ENCODE data around the gene SELENOM. TPM values are rescaled to one million over a fixed set of nuclear protein-coding genes. Genes with fewer than 3 reads are reported as not detected.

Gene SELENOM
- total and polyA plus RNA-seq, 2 donors (not counting 1 experiment from before 2014, with no cell fraction given), result 130 to 132 TPM

DNA sequence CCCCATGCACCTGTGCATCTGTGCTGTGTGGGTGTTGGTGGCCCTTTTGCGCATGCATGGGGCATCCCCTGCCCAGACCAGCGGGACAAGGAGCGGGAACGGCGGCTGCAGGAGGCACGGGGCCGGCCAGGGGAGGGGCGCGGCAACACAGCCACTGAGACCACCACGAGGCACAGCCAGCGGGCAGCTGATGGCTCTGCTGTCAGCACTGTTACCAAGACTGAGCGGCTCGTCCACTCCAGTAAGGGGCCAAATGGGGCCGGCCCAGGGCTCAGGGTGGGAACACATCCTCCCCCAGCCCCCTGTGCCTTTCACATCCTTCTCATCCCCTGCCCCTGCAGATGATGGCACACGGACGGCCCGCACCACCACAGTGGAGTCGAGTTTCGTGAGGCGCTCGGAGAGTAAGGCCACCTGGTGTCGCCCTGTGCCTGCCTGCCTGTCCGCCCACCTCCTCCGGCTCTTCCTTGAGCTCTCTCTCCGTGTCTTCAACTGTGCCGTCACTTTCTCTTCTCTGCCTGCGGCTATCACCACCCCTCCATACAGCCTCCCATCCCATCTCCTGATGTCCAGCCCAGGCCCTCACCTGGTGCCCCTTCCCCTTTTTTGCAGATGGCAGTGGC, 10.6 kb downstream of the SELENOM start:
- no peak overlapping the region for H3K4me3 ChIP-seq (replicated peaks in 1 of 4; ENCODE audit: control extremely low read depth in 1 of 4, insufficient read depth in 1 of 4, low read depth in 3 of 4, low read length in 4 of 4)
- DNase-seq (ENCODE audit: low read depth in 2 of 2), result no peak
- H4K20me1 ChIP-seq (ENCODE audit: control insufficient read depth, extremely low read depth, insufficient read depth, low read length), result no peaks in the 10 kb centered on the region
- H3K27ac ChIP-seq (ENCODE audit: insufficient read depth, low read length), result no peak overlapping the region
- H3K9me3 ChIP-seq (ENCODE audit: control insufficient read depth, insufficient read depth, low read depth, low read length), result no peaks in the 10 kb centered on the region
- no peak for TF ChIP-seq EZH2 (IDR thresholded peaks at IDR 0.05; ENCODE audit: low read length, missing control alignments)
- TF ChIP-seq, protein P1, sequence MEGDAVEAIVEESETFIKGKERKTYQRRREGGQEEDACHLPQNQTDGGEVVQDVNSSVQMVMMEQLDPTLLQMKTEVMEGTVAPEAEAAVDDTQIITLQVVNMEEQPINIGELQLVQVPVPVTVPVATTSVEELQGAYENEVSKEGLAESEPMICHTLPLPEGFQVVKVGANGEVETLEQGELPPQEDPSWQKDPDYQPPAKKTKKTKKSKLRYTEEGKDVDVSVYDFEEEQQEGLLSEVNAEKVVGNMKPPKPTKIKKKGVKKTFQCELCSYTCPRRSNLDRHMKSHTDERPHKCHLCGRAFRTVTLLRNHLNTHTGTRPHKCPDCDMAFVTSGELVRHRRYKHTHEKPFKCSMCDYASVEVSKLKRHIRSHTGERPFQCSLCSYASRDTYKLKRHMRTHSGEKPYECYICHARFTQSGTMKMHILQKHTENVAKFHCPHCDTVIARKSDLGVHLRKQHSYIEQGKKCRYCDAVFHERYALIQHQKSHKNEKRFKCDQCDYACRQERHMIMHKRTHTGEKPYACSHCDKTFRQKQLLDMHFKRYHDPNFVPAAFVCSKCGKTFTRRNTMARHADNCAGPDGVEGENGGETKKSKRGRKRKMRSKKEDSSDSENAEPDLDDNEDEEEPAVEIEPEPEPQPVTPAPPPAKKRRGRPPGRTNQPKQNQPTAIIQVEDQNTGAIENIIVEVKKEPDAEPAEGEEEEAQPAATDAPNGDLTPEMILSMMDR (conservative IDR thresholded peaks at IDR 0.05 in 1 of 2, IDR thresholded peaks at IDR 0.05 in 1 of 2; ENCODE audit: low read depth in 1 of 2, low read length in 2 of 2), result no peak
- H3K27me3 ChIP-seq (ENCODE audit: control insufficient read depth, insufficient read depth, low read length), result no peaks in the 10 kb centered on the region
- H3K79me2 ChIP-seq (ENCODE audit: control insufficient read depth, insufficient read depth, low read length), result peaks cover 7% of the 10 kb centered on the region
- H3K4me2 ChIP-seq (ENCODE audit: extremely low read depth, insufficient read depth, low read length), result no peak overlapping the region
- H3K36me3 ChIP-seq (ENCODE audit: control insufficient read depth, insufficient read depth, low read length), result peaks cover 73% of the 10 kb centered on the region
- H3K9ac ChIP-seq (ENCODE audit: insufficient read depth, low read length), result no peak overlapping the region
- peaks cover 3% of the 10 kb centered on the region for H3K4me1 ChIP-seq (ENCODE audit: control insufficient read depth, extremely low read depth, insufficient read depth, low read length)
- no peak overlapping the region for H2AFZ ChIP-seq (ENCODE audit: low read length)

GRCh38 chr22:31095637-31096249, 11.6 kb downstream of the SELENOM start:
- Histone ChIP-seq H4K20me1 (ENCODE audit: control insufficient read depth, extremely low read depth, insufficient read depth, low read length) (no peaks in the 10 kb centered on the region), H2AFZ (ENCODE audit: low read length) (no peak overlapping the region), H3K9me3 (ENCODE audit: control insufficient read depth, insufficient read depth, low read depth, low read length) (no peaks in the 10 kb centered on the region), H3K27me3 (ENCODE audit: control insufficient read depth, insufficient read depth, low read length) (no peaks in the 10 kb centered on the region), H3K4me1 (ENCODE audit: control insufficient read depth, extremely low read depth, insufficient read depth, low read length) (peaks cover 2% of the 10 kb centered on the region), H3K27ac (ENCODE audit: insufficient read depth, low read length) (no peak overlapping the region), H3K4me3 (replicated peaks in 1 of 4; ENCODE audit: control extremely low read depth in 1 of 4, insufficient read depth in 1 of 4, low read depth in 3 of 4, low read length in 4 of 4) (no peak overlapping the region), H3K36me3 (ENCODE audit: control insufficient read depth, insufficient read depth, low read length) (peaks cover 80% of the 10 kb centered on the region), H3K79me2 (ENCODE audit: control insufficient read depth, insufficient read depth, low read length) (peaks cover 11% of the 10 kb centered on the region), H3K9ac (ENCODE audit: insufficient read depth, low read length) (no peak overlapping the region), H3K4me2 (ENCODE audit: extremely low read depth, insufficient read depth, low read length) (no peak overlapping the region)
- TF ChIP-seq EZH2 (IDR thresholded peaks at IDR 0.05; ENCODE audit: low read length, missing control alignments), result no peak
- TF ChIP-seq, protein P1 (conservative IDR thresholded peaks at IDR 0.05 in 1 of 2, IDR thresholded peaks at IDR 0.05 in 1 of 2; ENCODE audit: low read depth in 1 of 2, low read length in 2 of 2), result no peak
- no peak for DNase-seq (ENCODE audit: low read depth in 2 of 2)

DNA sequence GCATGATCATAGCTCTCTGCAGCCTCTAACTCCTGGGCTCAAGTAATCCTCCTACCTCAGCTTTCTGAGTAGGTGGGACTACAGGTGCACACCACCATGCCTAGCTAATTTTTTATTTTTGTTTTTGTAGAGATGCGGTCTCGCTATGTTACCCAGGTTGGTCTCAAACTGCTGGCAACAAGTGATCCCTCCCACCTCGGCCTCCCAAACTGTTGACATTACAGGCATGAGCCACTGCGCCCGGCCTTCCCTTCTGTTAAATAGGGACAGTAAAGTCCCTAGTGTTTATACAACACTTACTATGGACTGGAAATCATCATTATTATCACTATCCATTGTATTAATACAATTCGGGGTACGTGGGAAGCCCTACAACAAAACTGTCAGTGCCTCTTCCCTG, 12.6 kb downstream of the SELENOM start:
- no peak overlapping the region for H2AFZ ChIP-seq (ENCODE audit: low read length)
- no peaks in the 10 kb centered on the region for H4K20me1 ChIP-seq (ENCODE audit: control insufficient read depth, extremely low read depth, insufficient read depth, low read length)
- DNase-seq (ENCODE audit: low read depth in 2 of 2), result no peak
- no peaks in the 10 kb centered on the region for H3K9me3 ChIP-seq (ENCODE audit: control insufficient read depth, insufficient read depth, low read depth, low read length)
- TF ChIP-seq EZH2 (IDR thresholded peaks at IDR 0.05; ENCODE audit: low read length, missing control alignments), result no peak
- TF ChIP-seq, protein P1 (conservative IDR thresholded peaks at IDR 0.05 in 1 of 2, IDR thresholded peaks at IDR 0.05 in 1 of 2; ENCODE audit: low read depth in 1 of 2, low read length in 2 of 2), result no peak
- H3K36me3 ChIP-seq (ENCODE audit: control insufficient read depth, insufficient read depth, low read length), result peaks cover 81% of the 10 kb centered on the region
- H3K9ac ChIP-seq (ENCODE audit: insufficient read depth, low read length), result no peak overlapping the region
- no peaks in the 10 kb centered on the region for H3K27me3 ChIP-seq (ENCODE audit: control insufficient read depth, insufficient read depth, low read length)
- H3K27ac ChIP-seq (ENCODE audit: insufficient read depth, low read length), result no peak overlapping the region
- no peak overlapping the region for H3K4me2 ChIP-seq (ENCODE audit: extremely low read depth, insufficient read depth, low read length)
- peaks cover 12% of the 10 kb centered on the region for H3K79me2 ChIP-seq (ENCODE audit: control insufficient read depth, insufficient read depth, low read length)
- H3K4me3 ChIP-seq (replicated peaks in 1 of 4; ENCODE audit: control extremely low read depth in 1 of 4, insufficient read depth in 1 of 4, low read depth in 3 of 4, low read length in 4 of 4), result no peak overlapping the region
- peaks cover 2% of the 10 kb centered on the region for H3K4me1 ChIP-seq (ENCODE audit: control insufficient read depth, extremely low read depth, insufficient read depth, low read length)
